ENCODE measurements around the gene PCDHA11. TPM values are rescaled to one million over a fixed set of nuclear protein-coding genes. Genes with fewer than 3 reads are reported as not detected.
"Not testable (repeated sequence)": the region's sequence is repeated elsewhere in the genome, so short reads cannot be mapped to it uniquely, and the experiment has no call there.

The PCDHA11 gene
- total RNA-seq, 2 experiments from 2014 or later, result not detected

- Mint-ChIP-seq H3K27ac (peak overlapping the region; percentile 35), H3K4me1 (no peaks in the 10 kb centered on the region)
Observed at GRCh38 chr5:140869555-140869886, 764 bp downstream of the PCDHA11 start.

GRCh38 chr5:140870221-140871201, 1.8 kb downstream of the PCDHA11 start:
- DNase-seq, result no peak
- ChIA-PET POLR2A (no interaction called here), CTCF (no interaction called here)
- Mint-ChIP-seq H3K4me3 (no peak overlapping the region), H3K36me3 (ENCODE audit: low read depth) (peaks cover 4% of the 10 kb centered on the region), H3K9me3 (peaks cover 12% of the 10 kb centered on the region), H3K4me1 (no peaks in the 10 kb centered on the region), H3K27me3 (no peaks in the 10 kb centered on the region), H3K27ac (no peak overlapping the region)

More at GRCh38 chr5:140869555-140869886, 764 bp downstream of the PCDHA11 start:
- Mint-ChIP-seq H3K27me3 (no peaks in the 10 kb centered on the region), H3K4me3 (no peak overlapping the region), H3K36me3 (ENCODE audit: low read depth) (peaks cover 4% of the 10 kb centered on the region), H3K9me3 (peaks cover 12% of the 10 kb centered on the region)
- ChIA-PET CTCF (interaction anchor here (0.6 kb wide), 1 partner anchor 526 kb away, joined by 3 read pairs; no protein-coding TSS in a partner anchor), POLR2A (no interaction called here)
- DNase-seq, result no peak

GRCh38 chr5:140875085-140876065, 6.6 kb downstream of the PCDHA11 start, which contains the start of gene PCDHA12:
PCDHA12 (plus strand) TSS chr5:140875308; CDS start chr5:140875473, 165 bp downstream.
- ChIA-PET CTCF (interaction anchor here (0.6 kb wide), 1 partner anchor 235 kb away, joined by 3 read pairs; no protein-coding TSS in a partner anchor), POLR2A (no interaction called here)
- H3K27me3 Mint-ChIP-seq, result no peaks in the 10 kb centered on the region
- no peaks in the 10 kb centered on the region for H3K4me1 Mint-ChIP-seq
- H3K4me3 Mint-ChIP-seq, result no peak within 1 kb of the TSS
- H3K9me3 Mint-ChIP-seq, result peaks cover 17% of the 10 kb centered on the region
- DNase-seq, result no peak
- H3K27ac Mint-ChIP-seq, result no peak within 1 kb of the TSS
- no peaks in the 10 kb centered on the region for H3K36me3 Mint-ChIP-seq (ENCODE audit: low read depth)

GRCh38 chr5:140876541-140877261, 7.9 kb downstream of the PCDHA11 start:
- H3K4me3 Mint-ChIP-seq; POLR2A ChIA-PET; H3K27ac Mint-ChIP-seq; H3K4me1 Mint-ChIP-seq; DNase-seq; H3K36me3 Mint-ChIP-seq (ENCODE audit: low read depth); H3K27me3 Mint-ChIP-seq; CTCF ChIA-PET: not testable (repeated sequence)
- H3K9me3 Mint-ChIP-seq, result peaks cover 15% of the 10 kb centered on the region

- no peaks in the 10 kb centered on the region for H3K27me3 Mint-ChIP-seq
- H3K9me3 Mint-ChIP-seq, result peaks cover 14% of the 10 kb centered on the region
- H3K4me3 Mint-ChIP-seq, result no peak overlapping the region
- no peaks in the 10 kb centered on the region for H3K36me3 Mint-ChIP-seq (ENCODE audit: low read depth)
- no peaks in the 10 kb centered on the region for H3K4me1 Mint-ChIP-seq
- ChIA-PET POLR2A (no interaction called here), CTCF (interaction anchor here (1.0 kb wide), 1 partner anchor 17 kb away, joined by 3 read pairs; no protein-coding TSS in a partner anchor)
- no peak overlapping the region for H3K27ac Mint-ChIP-seq
- DNase-seq, result no peak
Observed at GRCh38 chr5:140877262-140877581, 8.5 kb downstream of the PCDHA11 start.

GRCh38 chr5:140881889-140882590, 13.3 kb downstream of the PCDHA11 start, which contains the start of gene PCDHA13:
PCDHA13 (plus strand) TSS chr5:140882124; CDS start chr5:140882269, 145 bp downstream.
- ChIA-PET CTCF (no interaction called here), POLR2A (no interaction called here)
- no peak for DNase-seq
- Mint-ChIP-seq H3K4me1 (no peaks in the 10 kb centered on the region), H3K27ac (no peak within 1 kb of the TSS), H3K36me3 (ENCODE audit: low read depth) (peaks cover 2% of the 10 kb centered on the region), H3K27me3 (no peaks in the 10 kb centered on the region), H3K4me3 (no peak within 1 kb of the TSS), H3K9me3 (peaks cover 15% of the 10 kb centered on the region)

GRCh38 chr5:140882591-140882899, 13.8 kb downstream of the PCDHA11 start:
- ChIA-PET POLR2A (no interaction called here), CTCF (no interaction called here)
- no peak for DNase-seq
- Mint-ChIP-seq H3K4me1 (no peaks in the 10 kb centered on the region), H3K36me3 (ENCODE audit: low read depth) (peaks cover 2% of the 10 kb centered on the region), H3K4me3 (no peak overlapping the region), H3K9me3 (peaks cover 15% of the 10 kb centered on the region), H3K27me3 (no peaks in the 10 kb centered on the region), H3K27ac (no peak overlapping the region)

- Mint-ChIP-seq H3K27me3 (no peaks in the 10 kb centered on the region), H3K27ac (no peak overlapping the region), H3K36me3 (ENCODE audit: low read depth) (peaks cover 2% of the 10 kb centered on the region), H3K4me1 (no peaks in the 10 kb centered on the region), H3K4me3 (no peak overlapping the region), H3K9me3 (peaks cover 15% of the 10 kb centered on the region)
- CTCF ChIA-PET, result no interaction called here
- no peak for DNase-seq
- POLR2A ChIA-PET, result no interaction called here
Observed at GRCh38 chr5:140883373-140883772, 14.6 kb downstream of the PCDHA11 start.

GRCh38 chr5:140883927-140884697, 15.4 kb downstream of the PCDHA11 start:
- CTCF ChIA-PET, result no interaction called here
- POLR2A ChIA-PET, result no interaction called here

GRCh38 chr5:140916325-140916724, 47.6 kb downstream of the PCDHA11 start:
- no peak overlapping the region for H3K27ac Mint-ChIP-seq
- CTCF ChIA-PET, result no interaction called here
- H3K9me3 Mint-ChIP-seq, result peaks cover 3% of the 10 kb centered on the region
- no peak overlapping the region for H3K4me3 Mint-ChIP-seq
- H3K36me3 Mint-ChIP-seq (ENCODE audit: low read depth), result no peaks in the 10 kb centered on the region
- no peak for DNase-seq
- no peaks in the 10 kb centered on the region for H3K27me3 Mint-ChIP-seq
- POLR2A ChIA-PET, result no interaction called here
- no peaks in the 10 kb centered on the region for H3K4me1 Mint-ChIP-seq

More at GRCh38 chr5:140883927-140884697, 15.4 kb downstream of the PCDHA11 start:
- Mint-ChIP-seq H3K4me1 (no peaks in the 10 kb centered on the region), H3K4me3 (no peak overlapping the region), H3K27ac (no peak overlapping the region), H3K36me3 (ENCODE audit: low read depth) (peaks cover 2% of the 10 kb centered on the region), H3K9me3 (peaks cover 13% of the 10 kb centered on the region), H3K27me3 (no peaks in the 10 kb centered on the region)
- DNase-seq, result no peak

Data from activated CD4-positive, alpha-beta memory T cell treated with anti-CD3 and anti-CD28 coated beads, Interleukin-2, amount 10 ng/mL, durations not matched to agents 7 days and 5 days (primary cell).